NCI-H2171 treated with DMSO at 0.1 percent for 48 hours (cell line): ENCODE data around the gene USP14.
A peak's percentile ranks its signal among the peaks of the same experiment; 100 is the strongest.

ENCODE experiments used
- DNase-seq: peaks from one replicate; lab custom pipeline; 2025; lab: John Stamatoyannopoulos, UW

Gene USP14

DNA sequence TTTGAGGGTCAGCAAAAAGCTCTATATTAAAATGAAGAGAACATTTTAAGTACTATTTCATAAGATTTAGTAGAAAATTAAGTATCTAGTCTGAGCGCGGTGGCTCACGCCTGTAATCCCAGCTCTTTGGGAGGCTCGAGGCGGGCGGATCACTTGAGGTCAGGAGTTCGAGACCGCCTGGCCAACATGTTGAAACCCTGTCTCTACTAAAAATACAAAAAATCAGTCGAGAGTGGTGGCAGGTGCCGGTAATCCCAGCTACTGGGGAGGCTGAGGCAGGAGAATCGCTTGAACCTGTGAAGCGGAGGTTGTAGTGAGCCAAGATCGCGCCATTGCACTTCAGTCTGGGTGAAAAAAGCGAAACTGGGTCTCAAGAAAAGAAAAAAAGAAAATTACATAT, 1.6 kb downstream of the USP14 start:
- DNase-seq = no peak

DNA sequence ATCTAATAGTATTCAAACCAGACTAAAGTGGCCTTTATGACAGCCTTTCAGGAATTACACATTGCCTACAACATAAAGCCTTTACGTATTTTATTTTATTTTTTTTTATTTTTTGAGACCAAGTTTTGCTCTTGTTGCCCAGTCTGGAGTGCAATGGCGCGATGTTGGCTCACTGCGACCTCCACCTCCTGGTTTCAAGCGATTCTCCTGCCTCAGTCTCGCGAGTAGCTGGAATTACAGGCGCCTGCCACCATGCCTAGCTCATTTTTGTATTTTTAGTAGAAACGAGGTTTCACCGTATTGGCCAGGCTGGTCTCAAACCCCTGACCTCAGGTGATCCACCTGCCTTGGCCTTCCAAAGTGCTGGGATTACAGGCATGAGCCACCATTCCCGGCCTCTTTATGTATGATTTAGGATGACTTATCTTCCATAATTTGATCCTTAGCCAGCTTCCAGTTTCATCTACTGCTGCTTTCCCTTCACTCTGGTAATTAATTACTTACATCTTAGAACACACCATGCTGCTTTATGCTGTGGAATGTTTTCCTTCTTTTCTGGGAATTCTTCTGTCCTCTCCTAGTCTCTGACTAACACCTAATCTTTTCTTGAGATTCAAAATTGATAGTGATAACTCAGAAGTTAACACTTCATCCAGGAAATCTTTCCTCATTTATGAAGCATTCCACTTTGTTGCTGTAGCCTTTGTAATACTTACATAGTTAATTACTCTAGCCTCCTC, 2.6 kb downstream of the USP14 start:
- no peak for DNase-seq

GRCh38 chr18:172361-172760, 14.0 kb downstream of the USP14 start:
- no peak for DNase-seq

GRCh38 chr18:179499-179898, 21.1 kb downstream of the USP14 start:
- DNase-seq = peak; percentile 4

DNA sequence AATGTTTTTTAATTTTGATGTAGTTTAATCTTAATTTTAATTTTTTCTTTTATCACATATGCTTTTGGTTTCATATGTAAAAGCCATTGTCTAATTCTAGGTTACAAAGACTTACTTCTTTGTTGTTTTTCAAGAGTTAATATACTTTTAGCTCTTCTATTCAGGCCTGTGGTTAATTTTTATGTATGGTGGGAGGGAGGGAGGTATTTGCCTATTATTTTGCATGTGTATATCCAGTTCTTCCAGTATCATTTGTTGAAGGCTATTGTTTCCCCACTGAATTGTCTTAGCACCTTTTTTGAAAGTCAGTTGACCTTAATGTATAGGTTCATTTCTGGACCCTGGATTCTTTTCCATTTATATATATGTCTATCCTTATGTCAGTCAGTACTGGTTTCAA, 23.4 kb downstream of the USP14 start:
- DNase-seq = no peak

DNA sequence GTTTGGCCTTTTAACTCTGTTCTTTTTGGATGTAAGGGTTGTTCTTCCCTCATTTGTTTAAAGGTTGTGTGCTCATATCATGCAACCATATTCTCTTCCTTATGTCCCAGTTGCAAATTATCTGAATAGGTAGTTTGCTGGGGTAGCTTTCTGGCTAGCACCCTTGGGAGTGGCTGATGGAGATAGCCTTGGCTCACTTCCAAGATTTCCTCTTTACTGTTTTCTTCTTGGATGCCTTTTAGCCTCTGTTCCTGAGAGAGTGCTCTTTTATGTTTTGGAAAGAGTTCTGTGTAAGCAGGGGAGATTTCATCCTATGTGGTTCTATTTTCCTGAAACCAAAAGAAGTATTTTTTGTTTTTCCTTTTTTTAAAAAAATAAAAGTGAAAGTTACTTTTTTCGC, 25.4 kb downstream of the USP14 start:
- DNase-seq = peak; percentile 81

- no peak for DNase-seq
Observed at GRCh38 chr18:189254-189653, 30.9 kb downstream of the USP14 start.

- DNase-seq = no peak
Observed at GRCh38 chr18:191725-192124, 33.4 kb downstream of the USP14 start.

DNA sequence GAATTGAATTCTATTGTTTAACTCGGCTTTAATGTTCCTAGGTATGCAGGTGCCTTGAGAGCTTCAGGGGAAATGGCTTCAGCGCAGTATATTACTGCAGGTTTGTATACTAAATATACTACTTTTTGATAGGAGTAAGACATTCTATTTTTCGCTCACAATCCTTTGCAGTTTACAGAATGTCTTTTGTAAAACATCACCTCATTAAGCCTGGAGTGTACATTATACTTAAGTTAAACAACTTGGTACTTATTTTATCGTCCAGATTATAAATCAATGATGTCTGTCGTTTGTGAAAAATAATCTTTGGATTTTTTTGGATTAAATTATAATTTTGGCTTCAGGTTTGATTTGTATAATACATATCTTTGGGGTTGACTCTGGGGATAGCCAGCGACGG, 34.4 kb downstream of the USP14 start:
- no peak for DNase-seq

DNA sequence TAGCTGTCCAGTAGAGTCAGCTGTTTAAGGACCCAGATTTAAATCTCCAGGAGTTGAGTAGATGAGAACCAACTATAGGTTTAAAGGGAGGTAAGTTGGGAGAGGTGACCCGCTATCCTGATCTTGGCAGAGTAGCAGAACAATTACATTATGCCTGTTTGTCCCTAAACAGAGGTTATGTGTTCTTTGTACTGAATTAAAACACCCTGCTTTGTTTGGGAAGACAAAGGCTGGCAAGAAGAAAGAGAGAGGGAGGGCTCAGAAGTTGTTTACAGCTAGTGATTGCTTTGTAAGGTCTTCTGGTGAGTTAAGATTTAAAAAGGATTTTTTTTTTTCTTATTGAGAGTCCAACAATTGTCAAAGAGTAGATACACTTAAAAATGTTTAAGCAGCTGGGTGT, 37.3 kb downstream of the USP14 start:
- no peak for DNase-seq

DNA sequence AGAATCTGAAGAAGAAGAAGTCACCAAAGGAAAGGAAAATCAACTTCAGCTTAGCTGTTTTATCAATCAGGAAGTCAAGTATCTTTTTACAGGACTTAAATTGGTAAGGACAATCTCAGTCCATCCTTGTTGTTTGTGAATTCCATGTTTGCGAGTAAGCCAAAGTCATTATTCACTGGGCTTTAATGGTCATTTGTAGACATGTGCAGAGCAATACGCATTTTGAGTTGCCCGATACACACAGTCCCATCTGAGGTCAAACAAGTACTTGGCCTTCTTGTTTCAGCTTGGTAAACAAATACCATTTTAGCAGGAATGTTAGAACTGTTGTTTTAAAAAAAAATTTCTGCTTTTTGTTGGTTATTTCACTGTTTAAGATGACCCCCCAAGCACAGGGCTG, 40.9 kb downstream of the USP14 start:
- no peak for DNase-seq

- DNase-seq = no peak
Observed at GRCh38 chr18:199768-200167, 41.4 kb downstream of the USP14 start.

- no peak for DNase-seq
Observed at GRCh38 chr18:210075-210474, 51.7 kb downstream of the USP14 start.

GRCh38 chr18:210733-211132, 52.4 kb downstream of the USP14 start:
- no peak for DNase-seq

DNA sequence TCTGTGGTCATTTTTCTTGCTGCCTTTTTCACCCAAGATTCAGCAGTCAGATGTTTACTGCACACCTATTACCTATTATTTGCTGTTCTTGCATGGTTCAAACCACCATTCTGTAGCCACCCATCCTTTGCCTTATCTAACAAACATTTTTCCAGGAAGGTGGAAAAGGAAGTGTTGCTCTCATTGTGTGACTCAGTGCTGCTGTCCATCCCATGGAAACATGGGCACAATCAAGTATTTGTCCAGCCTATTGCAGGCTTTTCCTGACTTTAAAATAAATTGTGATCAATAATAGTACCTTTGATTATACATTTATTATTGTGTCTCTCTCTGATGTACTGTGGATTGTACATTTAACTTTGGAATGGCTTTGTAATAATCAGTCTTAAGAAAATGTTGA, 53.2 kb downstream of the USP14 start:
- DNase-seq = no peak

DNA sequence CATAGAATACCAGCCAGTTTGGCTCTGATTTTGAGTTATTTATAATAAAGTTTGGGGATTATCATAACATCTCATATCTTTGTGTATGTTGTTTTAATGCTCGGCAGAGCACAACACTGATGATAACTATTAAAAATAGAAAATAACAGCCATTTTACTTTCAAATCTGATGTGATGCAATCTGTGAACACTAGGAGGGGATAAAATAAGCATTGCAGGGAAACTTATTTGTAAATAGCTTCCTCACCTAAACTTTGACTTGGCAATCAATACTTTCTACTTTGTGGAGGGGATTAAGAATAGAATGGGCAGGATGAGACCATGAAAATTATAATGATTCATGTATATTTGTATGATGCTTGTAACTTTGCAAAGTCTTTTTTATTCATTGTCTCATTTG, 54.4 kb downstream of the USP14 start:
- no peak for DNase-seq

GRCh38 chr18:213505-213904, 55.1 kb downstream of the USP14 start:
- DNase-seq = no peak

GRCh38 chr18:213966-214365, 55.6 kb downstream of the USP14 start:
- DNase-seq = no peak

DNA sequence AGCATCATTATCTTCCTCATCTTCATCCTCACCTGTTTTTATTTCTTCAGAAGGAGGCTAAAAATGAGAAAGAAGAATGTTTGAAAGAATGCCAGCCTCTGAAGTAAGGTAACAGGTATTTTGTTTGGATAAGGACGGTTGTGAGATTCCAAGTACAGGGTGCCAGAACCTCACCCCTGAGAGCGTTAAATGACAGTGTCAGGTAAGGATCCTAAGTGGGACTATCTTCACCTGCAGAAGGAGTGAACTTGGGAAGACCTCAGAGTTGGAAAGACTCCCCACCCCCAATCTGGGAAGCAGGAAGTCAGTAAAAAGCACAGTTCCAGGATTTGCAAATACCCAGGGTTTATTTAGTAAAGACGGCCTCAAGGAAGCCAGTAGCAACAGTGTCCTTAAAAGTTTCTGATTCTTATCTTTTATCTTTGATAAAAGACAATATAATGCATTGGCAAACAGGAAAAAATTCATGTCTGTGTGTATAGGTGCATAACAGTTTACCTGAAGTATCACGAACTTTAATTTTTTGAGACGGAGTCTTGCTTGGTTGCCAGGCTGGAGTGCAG, 57.2 kb downstream of the USP14 start:
- no peak for DNase-seq

GRCh38 chr18:217532-218336, 59.4 kb downstream of the USP14 start:
- no peak for DNase-seq

- DNase-seq = no peak
Observed at GRCh38 chr18:220708-221107, 62.4 kb downstream of the USP14 start.

GRCh38 chr18:225745-226144, 67.4 kb downstream of the USP14 start:
- DNase-seq = no peak

GRCh38 chr18:227374-227773, 69.0 kb downstream of the USP14 start:
- DNase-seq = no peak
